Neural cell (in vitro differentiated cells): ENCODE measurements around the gene TSPAN33. TPM values are rescaled to one million over a fixed set of nuclear protein-coding genes. Genes with fewer than 3 reads are reported as not detected.

Source experiments
- H2AFZ ChIP-seq: fragments of 200-600, 300-800 bp; sonication (generic), shearing (Covaris generic); 2 replicates; pipeline ENCODE4 v1.6.0; 2014; ENCODE audit warnings: low read depth, mild to moderate bottlenecking, antibody characterized with exemption, low read length, moderate library complexity
- H3F3A ChIP-seq: fragments of 200-600 bp; shearing (Covaris generic); 2 replicates; pipeline ENCODE4 v1.6.1; 2016; ENCODE audit warnings: mild to moderate bottlenecking, moderate library complexity, mixed read lengths, antibody characterized with exemption, low read length; ENCODE audit not compliant: insufficient read depth, poor library complexity, severe bottlenecking
- H3K27ac ChIP-seq: fragments of 200-600, 300-800 bp; sonication (generic), shearing (Covaris generic); 2 replicates; pipeline ENCODE4 v1.5.1; 2014; ENCODE audit warnings: mild to moderate bottlenecking, low read length, moderate library complexity
- H3K27me3 ChIP-seq: fragments of 300-800, 200-600 bp; sonication (generic), shearing (Covaris generic); 2 replicates; pipeline ENCODE4 v1.6.0; 2014; ENCODE audit warnings: mild to moderate bottlenecking, low read depth, low read length, moderate library complexity; ENCODE audit not compliant: insufficient read depth
- H3K36me3 ChIP-seq: fragments of 300-800, 200-600 bp; sonication (generic), shearing (Covaris generic); 2 replicates; pipeline ENCODE4 v1.5.1; 2014; ENCODE audit warnings: mild to moderate bottlenecking, antibody characterized with exemption, low read length, moderate library complexity; ENCODE audit not compliant: insufficient read depth
- H3K4me2 ChIP-seq: fragments of 300-800, 200-600 bp; sonication (generic), shearing (Covaris generic); 2 replicates; pipeline ENCODE4 v1.6.0; 2014; ENCODE audit warnings: mild to moderate bottlenecking, low read length
- H3K4me3 ChIP-seq: fragments of 300-800, 200-600 bp; sonication (generic), shearing (Covaris generic); 2 replicates; pipeline ENCODE4 v1.5.1; 2014; ENCODE audit warnings: mild to moderate bottlenecking, low read length, moderate library complexity
- H3K79me2 ChIP-seq: fragments of 200-600 bp; shearing (Covaris generic); replicated peaks from 2 replicates; pipeline ENCODE4 v1.6.0; 2014; ENCODE audit warnings: mild to moderate bottlenecking, low read length, moderate library complexity; ENCODE audit not compliant: insufficient read depth
- H3K9ac ChIP-seq: fragments of 300-800, 200-600 bp; sonication (generic), shearing (Covaris generic); 2 replicates; pipeline ENCODE4 v1.6.1; 2016; ENCODE audit warnings: mild to moderate bottlenecking, low read length, mixed read lengths
- H3K9me2 ChIP-seq: fragments of 200-600 bp; shearing (Covaris generic); 2 replicates; pipeline ENCODE4 v1.6.1; 2016; ENCODE audit warnings: mild to moderate bottlenecking, low read length, mixed read lengths; ENCODE audit not compliant: insufficient read depth
- H3K9me3 ChIP-seq: fragments of 200-600, 300-800 bp; sonication (generic), shearing (Covaris generic); 2 replicates; pipeline ENCODE4 v1.6.1; 2016; ENCODE audit warnings: mild to moderate bottlenecking, mixed run types, low read length, moderate library complexity, mixed read lengths
- H4K20me1 ChIP-seq: fragments of 200-600 bp; shearing (Covaris generic); 2 replicates; pipeline ENCODE4 v1.6.1; 2016; ENCODE audit warnings: mild to moderate bottlenecking, mixed run types; ENCODE audit not compliant: insufficient read depth
- CTCF ChIP-seq: fragments of 450-650 bp; IDR thresholded peaks from 2 replicates; pipeline ENCODE4 v1.5.1; 2014; ENCODE audit warnings: antibody characterized with exemption, mild to moderate bottlenecking, moderate library complexity; ENCODE audit not compliant: poor library complexity, severe bottlenecking
- EP300 ChIP-seq: fragments of 450-650 bp; conservative IDR thresholded peaks from 2 replicates; pipeline ENCODE4 v1.6.1; 2014; ENCODE audit warnings: antibody characterized with exemption, mild to moderate bottlenecking, moderate library complexity; ENCODE audit not compliant: poor library complexity, severe bottlenecking
- EZH2 ChIP-seq: fragments of 200-600, 300-800 bp; shearing (Covaris generic), sonication (generic); IDR thresholded peaks from 2 replicates; pipeline ENCODE4 v1.6.1; 2014; ENCODE audit warnings: antibody characterized with exemption, low read length, borderline replicate concordance, mild to moderate bottlenecking; ENCODE audit not compliant: insufficient read depth, poor library complexity, severe bottlenecking
- MXI1 ChIP-seq: fragments of 450-650 bp; conservative IDR thresholded peaks from 2 replicates; pipeline ENCODE4 v1.6.1; 2014; ENCODE audit warnings: antibody characterized with exemption, mild to moderate bottlenecking; ENCODE audit not compliant: poor library complexity, severe bottlenecking
- POLR2AphosphoS5 ChIP-seq: IDR thresholded peaks from 2 replicates; pipeline ENCODE4 v1.6.1; 2012
- RAD21 ChIP-seq: fragments of 450-650 bp; conservative IDR thresholded peaks from 2 replicates; pipeline ENCODE4 v1.6.1; 2014; ENCODE audit warnings: antibody characterized with exemption, mild to moderate bottlenecking, moderate library complexity
- SMC3 ChIP-seq: fragments of 450-650 bp; conservative IDR thresholded peaks from 2 replicates; pipeline ENCODE4 v1.6.1; 2014; ENCODE audit warnings: antibody characterized with exemption, mild to moderate bottlenecking, moderate library complexity; ENCODE audit not compliant: poor library complexity
- TAF1 ChIP-seq: IDR thresholded peaks from 2 replicates; pipeline ENCODE4 v1.6.1; 2012; ENCODE audit warnings: low read depth
- polyA plus RNA-seq: library from polyadenylated mRNA; depleted of rRNA; stranded (reverse); fragments of >200 nt; gene quantifications from 2 replicates; pipeline ENCODE4 v1.2.3, GENCODE V29; 2014
- TF ChIP-seq, protein P1 (sequence below): IDR thresholded peaks from 2 replicates; pipeline ENCODE4 v1.6.1; 2012; ENCODE audit warnings: borderline replicate concordance

Gene TSPAN33
- polyA plus RNA-seq, 1 donor from 2014 or later, result 2.5 TPM

DNA sequence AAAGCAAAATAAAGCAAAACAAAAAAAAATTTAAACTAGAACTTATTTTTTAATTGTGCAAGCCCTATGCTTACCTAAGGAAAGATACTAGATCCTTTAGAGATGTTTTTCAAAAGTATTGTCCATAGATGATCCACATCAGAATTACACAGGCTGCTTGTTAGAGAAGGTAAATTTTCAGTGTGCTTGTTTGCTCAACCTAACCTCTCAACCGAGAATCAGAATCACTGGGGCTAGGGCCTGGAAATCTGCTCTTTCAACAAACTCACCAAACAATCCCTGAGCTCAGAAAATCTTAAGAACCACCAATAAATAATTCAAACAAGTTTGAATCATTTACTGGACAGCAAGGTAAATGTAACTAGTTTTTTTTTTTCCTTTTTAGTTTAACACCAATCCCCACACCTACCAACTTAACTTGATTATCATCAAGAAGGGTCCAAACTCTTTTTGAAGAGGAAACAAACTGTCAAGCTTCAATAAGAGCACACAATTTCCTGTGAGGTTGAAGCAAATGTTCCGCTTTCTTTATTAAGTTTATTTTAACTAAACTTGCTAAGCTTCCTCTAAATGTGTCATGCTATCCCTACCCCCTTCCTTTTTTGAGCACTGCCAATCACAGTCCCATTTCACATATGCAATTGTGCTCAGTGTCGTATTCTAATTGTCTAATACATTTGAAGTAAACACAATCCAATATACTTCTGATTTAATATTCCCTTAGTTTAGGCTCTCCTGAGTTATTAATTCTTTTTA is 7.4 kb upstream of the TSPAN33 start:
- H3K9ac ChIP-seq, result no peak overlapping the region
- H3K36me3 ChIP-seq, result no peaks in the 10 kb centered on the region
- H3K9me2 ChIP-seq, result no peaks in the 10 kb centered on the region
- H3K27ac ChIP-seq, result no peak overlapping the region
- H3K9me3 ChIP-seq, result no peaks in the 10 kb centered on the region
- H3K4me2 ChIP-seq, result no peak overlapping the region
- TF ChIP-seq EP300, result no peak
- TF ChIP-seq MXI1, result no peak
- no peak for TF ChIP-seq SMC3
- TF ChIP-seq CTCF, result no peak
- TF ChIP-seq, protein P1, sequence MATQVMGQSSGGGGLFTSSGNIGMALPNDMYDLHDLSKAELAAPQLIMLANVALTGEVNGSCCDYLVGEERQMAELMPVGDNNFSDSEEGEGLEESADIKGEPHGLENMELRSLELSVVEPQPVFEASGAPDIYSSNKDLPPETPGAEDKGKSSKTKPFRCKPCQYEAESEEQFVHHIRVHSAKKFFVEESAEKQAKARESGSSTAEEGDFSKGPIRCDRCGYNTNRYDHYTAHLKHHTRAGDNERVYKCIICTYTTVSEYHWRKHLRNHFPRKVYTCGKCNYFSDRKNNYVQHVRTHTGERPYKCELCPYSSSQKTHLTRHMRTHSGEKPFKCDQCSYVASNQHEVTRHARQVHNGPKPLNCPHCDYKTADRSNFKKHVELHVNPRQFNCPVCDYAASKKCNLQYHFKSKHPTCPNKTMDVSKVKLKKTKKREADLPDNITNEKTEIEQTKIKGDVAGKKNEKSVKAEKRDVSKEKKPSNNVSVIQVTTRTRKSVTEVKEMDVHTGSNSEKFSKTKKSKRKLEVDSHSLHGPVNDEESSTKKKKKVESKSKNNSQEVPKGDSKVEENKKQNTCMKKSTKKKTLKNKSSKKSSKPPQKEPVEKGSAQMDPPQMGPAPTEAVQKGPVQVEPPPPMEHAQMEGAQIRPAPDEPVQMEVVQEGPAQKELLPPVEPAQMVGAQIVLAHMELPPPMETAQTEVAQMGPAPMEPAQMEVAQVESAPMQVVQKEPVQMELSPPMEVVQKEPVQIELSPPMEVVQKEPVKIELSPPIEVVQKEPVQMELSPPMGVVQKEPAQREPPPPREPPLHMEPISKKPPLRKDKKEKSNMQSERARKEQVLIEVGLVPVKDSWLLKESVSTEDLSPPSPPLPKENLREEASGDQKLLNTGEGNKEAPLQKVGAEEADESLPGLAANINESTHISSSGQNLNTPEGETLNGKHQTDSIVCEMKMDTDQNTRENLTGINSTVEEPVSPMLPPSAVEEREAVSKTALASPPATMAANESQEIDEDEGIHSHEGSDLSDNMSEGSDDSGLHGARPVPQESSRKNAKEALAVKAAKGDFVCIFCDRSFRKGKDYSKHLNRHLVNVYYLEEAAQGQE, result no peak
- no peak for TF ChIP-seq POLR2AphosphoS5
- TF ChIP-seq TAF1, result no peak
- TF ChIP-seq RAD21, result no peak
- TF ChIP-seq EZH2, result no peak
- no peaks in the 10 kb centered on the region for H3K79me2 ChIP-seq
- H3K4me3 ChIP-seq, result no peak overlapping the region
- no peaks in the 10 kb centered on the region for H4K20me1 ChIP-seq
- H3F3A ChIP-seq, result no peaks in the 10 kb centered on the region
- H3K27me3 ChIP-seq, result no peaks in the 10 kb centered on the region
- no peak overlapping the region for H2AFZ ChIP-seq

DNA sequence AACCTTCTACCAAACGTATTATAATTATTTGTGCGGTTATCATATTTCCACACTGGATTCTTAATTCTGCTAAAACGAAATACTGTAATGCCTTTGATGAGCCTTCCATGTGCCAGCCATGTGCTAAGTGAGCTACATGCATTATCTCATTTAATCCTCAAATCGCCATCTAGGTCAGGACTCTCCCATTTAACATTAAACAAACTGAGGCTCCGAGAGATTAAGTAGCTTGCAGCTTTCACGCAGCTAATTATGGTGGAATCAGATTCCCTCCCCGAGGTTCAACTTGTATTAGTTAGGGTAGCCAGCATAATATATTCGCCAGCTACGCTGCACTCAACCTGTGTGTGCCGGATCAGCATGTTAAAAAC is 798 bp upstream of the TSPAN33 start:
- TF ChIP-seq EZH2 (no peak), TAF1 (no peak), EP300 (no peak), MXI1 (no peak), RAD21 (no peak), CTCF (no peak), POLR2AphosphoS5 (no peak), SMC3 (no peak)
- TF ChIP-seq, protein P1, result no peak
- Histone ChIP-seq H3K79me2 (no peaks in the 10 kb centered on the region), H2AFZ (no peak overlapping the region), H3K4me3 (peak overlapping the region; percentile 68), H3K9me2 (no peaks in the 10 kb centered on the region), H3F3A (no peaks in the 10 kb centered on the region), H3K27ac (no peak overlapping the region), H4K20me1 (no peaks in the 10 kb centered on the region), H3K4me2 (peak overlapping the region; percentile 24), H3K27me3 (peaks cover 5% of the 10 kb centered on the region), H3K9me3 (no peaks in the 10 kb centered on the region), H3K9ac (no peak overlapping the region), H3K36me3 (no peaks in the 10 kb centered on the region)
